DOHH2 (cell line): ENCODE results near the gene HHEX.

Experiments
- CTCF ChIP-seq: fragments of 200-600 bp; sonication (generic); IDR thresholded peaks from one replicate; pipeline ENCODE4 v1.5.1; 2014; ENCODE audit warnings: antibody characterized with exemption, mild to moderate bottlenecking, low read depth, low read length; ENCODE audit not compliant: poor library complexity, severe bottlenecking
- EZH2phosphoT487 ChIP-seq: fragments of 200-600 bp; sonication (generic); IDR thresholded peaks from 2 replicates; pipeline ENCODE4 v1.6.1; 2017; ENCODE audit warnings: borderline replicate concordance, mild to moderate bottlenecking, antibody characterized with exemption, low read length, moderate library complexity, mixed read lengths

DNA sequence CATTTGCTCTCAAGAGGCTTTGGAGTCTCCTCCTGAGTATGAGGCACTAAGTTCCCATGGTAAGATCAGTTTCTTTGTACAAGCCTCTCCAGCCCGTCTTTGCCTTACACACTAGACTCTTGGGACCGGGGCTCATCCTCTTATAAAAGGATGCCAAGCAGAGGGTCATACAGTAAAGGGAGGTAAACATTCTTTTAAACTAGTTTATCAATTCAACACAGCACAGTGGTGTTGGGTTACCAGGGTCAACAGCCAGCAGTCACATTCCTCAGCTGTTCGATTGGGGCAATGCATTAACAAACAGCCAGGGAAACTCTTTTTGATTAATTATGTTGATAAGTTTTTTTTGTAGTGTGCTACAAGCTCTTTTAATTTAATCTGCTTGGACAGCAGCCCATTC lies 37.8 kb downstream of the HHEX start:
- no peak for TF ChIP-seq CTCF
- no peak for TF ChIP-seq EZH2phosphoT487
